ENCODE results near the gene BTBD16. TPM values are rescaled to one million over a fixed set of nuclear protein-coding genes. Genes with fewer than 3 reads are reported as not detected.

Gene BTBD16
- total RNA-seq, 2 experiments from 2014 or later = 0.06 TPM; not detected in 1

GRCh38 chr10:122249991-122250750 lies 20.9 kb upstream of the BTBD16 start:
- POLR2A ChIA-PET = interaction anchor here (1.1 kb wide), 1 partner anchor 8 kb away, joined by 6 read pairs; no protein-coding TSS in a partner anchor

GRCh38 chr10:122251459-122252255 lies 19.4 kb upstream of the BTBD16 start:
- ChIA-PET CTCF (ENCODE audit: unreplicated experiment) (no interaction called here), POLR2A (no interaction called here)
- no peak overlapping the region for H2AFZ ChIP-seq (ENCODE audit: low read length)
- no TSS peak for BruUV-seq (replicated peaks)
- H3K79me2 ChIP-seq (ENCODE audit: insufficient read depth, low read depth, low read length) = no peaks in the 10 kb centered on the region
- no peak for DNase-seq (ENCODE audit: low spot score)
- no peaks in the 10 kb centered on the region for H3K36me3 ChIP-seq (ENCODE audit: insufficient read depth, low read length)
- H3K4me3 ChIP-seq (ENCODE audit: low read depth, low read length, poor library complexity, severe bottlenecking) = no peak overlapping the region
- H3K27ac ChIP-seq (ENCODE audit: low read depth, low read length, poor library complexity, severe bottlenecking) = no peak overlapping the region
- no peaks in the 10 kb centered on the region for H3K4me1 ChIP-seq (ENCODE audit: insufficient read depth, low read length, poor library complexity, severe bottlenecking)
- no peaks in the 10 kb centered on the region for H3K9me3 ChIP-seq (ENCODE audit: low read length)
- H4K20me1 ChIP-seq (ENCODE audit: insufficient read depth, low read length) = no peaks in the 10 kb centered on the region
- H3K9me2 ChIP-seq (ENCODE audit: insufficient read depth, low read length) = no peaks in the 10 kb centered on the region
- intact Hi-C loops (cut with micrococcal nuclease; ENCODE audit: unreplicated experiment) = no loop called here
- H3K4me2 ChIP-seq (ENCODE audit: low read length) = no peak overlapping the region
- no peak for TF ChIP-seq CTCF (conservative IDR thresholded peaks at IDR 0.05; ENCODE audit: low read length)
- no peak for TF ChIP-seq EZH2phosphoT487 (IDR thresholded peaks at IDR 0.05; ENCODE audit: borderline replicate concordance, low read depth, low read length)

More at GRCh38 chr10:122249991-122250750, 20.9 kb upstream of the BTBD16 start:
- Histone ChIP-seq H4K20me1 (ENCODE audit: insufficient read depth, low read length) (no peaks in the 10 kb centered on the region), H3K27ac (ENCODE audit: low read depth, low read length, poor library complexity, severe bottlenecking) (no peak overlapping the region), H3K4me3 (ENCODE audit: low read depth, low read length, poor library complexity, severe bottlenecking) (no peak overlapping the region), H3K4me2 (ENCODE audit: low read length) (no peak overlapping the region), H3K36me3 (ENCODE audit: insufficient read depth, low read length) (no peaks in the 10 kb centered on the region), H3K9me2 (ENCODE audit: insufficient read depth, low read length) (no peaks in the 10 kb centered on the region), H3K4me1 (ENCODE audit: insufficient read depth, low read length, poor library complexity, severe bottlenecking) (no peaks in the 10 kb centered on the region), H3K79me2 (ENCODE audit: insufficient read depth, low read depth, low read length) (no peaks in the 10 kb centered on the region), H3K9me3 (ENCODE audit: low read length) (no peaks in the 10 kb centered on the region), H2AFZ (ENCODE audit: low read length) (no peak overlapping the region)
- intact Hi-C loops (cut with micrococcal nuclease; ENCODE audit: unreplicated experiment) = no loop called here
- no TSS peak for BruUV-seq (replicated peaks)
- no peak for DNase-seq (ENCODE audit: low spot score)
- TF ChIP-seq CTCF (conservative IDR thresholded peaks at IDR 0.05; ENCODE audit: low read length) (no peak), EZH2phosphoT487 (IDR thresholded peaks at IDR 0.05; ENCODE audit: borderline replicate concordance, low read depth, low read length) (no peak)
- CTCF ChIA-PET (ENCODE audit: unreplicated experiment) = no interaction called here

- no peaks in the 10 kb centered on the region for H4K20me1 ChIP-seq (ENCODE audit: insufficient read depth, low read length)
- no peak overlapping the region for H2AFZ ChIP-seq (ENCODE audit: low read length)
- no peaks in the 10 kb centered on the region for H3K79me2 ChIP-seq (ENCODE audit: insufficient read depth, low read depth, low read length)
- DNase-seq (ENCODE audit: low spot score) = no peak
- no peak overlapping the region for H3K4me2 ChIP-seq (ENCODE audit: low read length)
- no peak overlapping the region for H3K4me3 ChIP-seq (ENCODE audit: low read depth, low read length, poor library complexity, severe bottlenecking)
- H3K27ac ChIP-seq (ENCODE audit: low read depth, low read length, poor library complexity, severe bottlenecking) = no peak overlapping the region
- H3K9me2 ChIP-seq (ENCODE audit: insufficient read depth, low read length) = no peaks in the 10 kb centered on the region
- no peaks in the 10 kb centered on the region for H3K4me1 ChIP-seq (ENCODE audit: insufficient read depth, low read length, poor library complexity, severe bottlenecking)
- no peaks in the 10 kb centered on the region for H3K9me3 ChIP-seq (ENCODE audit: low read length)
- H3K36me3 ChIP-seq (ENCODE audit: insufficient read depth, low read length) = no peaks in the 10 kb centered on the region
- ChIA-PET POLR2A (no interaction called here), CTCF (ENCODE audit: unreplicated experiment) (no interaction called here)
- intact Hi-C loops (cut with micrococcal nuclease; ENCODE audit: unreplicated experiment) = no loop called here
- BruUV-seq (replicated peaks) = no TSS peak
- TF ChIP-seq CTCF (conservative IDR thresholded peaks at IDR 0.05; ENCODE audit: low read length) = no peak
- TF ChIP-seq EZH2phosphoT487 (IDR thresholded peaks at IDR 0.05; ENCODE audit: borderline replicate concordance, low read depth, low read length) = no peak
Observed at GRCh38 chr10:122252805-122253204, 18.3 kb upstream of the BTBD16 start.
